Liver (tissue), 9 donors: ENCODE results near the gene TRO. TPM values are rescaled to one million over a fixed set of nuclear protein-coding genes. Genes with fewer than 3 reads are reported as not detected.

Source experiments
- DNase-seq: peaks from one replicate; pipeline ENCODE4 v3.0.0-alpha.2; 2017; ENCODE audit warnings: low spot score
- H3K27ac ChIP-seq, 2 donors: one replicate each; pipeline ENCODE4 v1.7.0; 2013; ENCODE audit warnings: inconsistent platforms in 2 of 2, low read length in 2 of 2, control low read depth in 1 of 2, low read depth in 1 of 2, mild to moderate bottlenecking in 1 of 2
- H3K27me3 ChIP-seq, 4 donors: one replicate each; pipeline versions ENCODE4 v1.6.1 to v1.7.0; 2013; ENCODE audit warnings: low read length in 3 of 4, inconsistent platforms in 1 of 4, mild to moderate bottlenecking in 1 of 4, moderate library complexity in 1 of 4; ENCODE audit not compliant: control insufficient read depth in 4 of 4, insufficient read depth in 4 of 4
- H3K36me3 ChIP-seq, 4 donors: one replicate each; pipeline versions ENCODE4 v1.6.1 to v1.7.0; 2013; ENCODE audit warnings: low read length in 3 of 4, mild to moderate bottlenecking in 3 of 4, low read depth in 1 of 4, moderate library complexity in 1 of 4; ENCODE audit not compliant: control insufficient read depth in 4 of 4, insufficient read depth in 3 of 4
- H3K4me1 ChIP-seq, 4 donors: one replicate each; pipeline versions ENCODE4 v1.6.1 to v1.7.0; 2013; ENCODE audit warnings: low read length in 3 of 4, mild to moderate bottlenecking in 3 of 4, moderate library complexity in 1 of 4; ENCODE audit not compliant: control insufficient read depth in 4 of 4, insufficient read depth in 4 of 4
- H3K4me3 ChIP-seq, 3 donors: one replicate each; pipeline versions ENCODE4 v1.6.1 to v1.7.0; 2013; ENCODE audit warnings: low read length in 3 of 3, control low read depth in 1 of 3, low read depth in 1 of 3, mild to moderate bottlenecking in 1 of 3
- H3K9ac ChIP-seq, 2 donors: one replicate each; pipeline ENCODE4 v1.7.0; 2013; ENCODE audit warnings: low read length in 2 of 2, mild to moderate bottlenecking in 2 of 2, moderate library complexity in 2 of 2, control low read depth in 1 of 2, low read depth in 1 of 2
- H3K9me3 ChIP-seq, 4 donors: one replicate each; pipeline versions ENCODE4 v1.6.1 to v1.7.0; 2013; ENCODE audit warnings: low read length in 3 of 4; ENCODE audit not compliant: control insufficient read depth in 4 of 4
- CTCF ChIP-seq: fragments of 150-350 bp; IDR thresholded peaks from 2 replicates; pipeline ENCODE4 v1.5.1; 2017; ENCODE audit warnings: improper control_type of control experiment, low read depth, low read length; ENCODE audit not compliant: missing input control
- EGR1 ChIP-seq, 2 donors: IDR thresholded peaks; 2 replicates each; pipeline ENCODE4 v1.6.1; 2016 to 2018; ENCODE audit warnings: antibody characterized with exemption in 2 of 2, low read depth in 2 of 2
- FOXA2 ChIP-seq: IDR thresholded peaks from 2 replicates; pipeline ENCODE4 v1.6.1; 2016; ENCODE audit warnings: antibody characterized with exemption
- GABPA ChIP-seq, 2 donors: IDR thresholded peaks in 1 of 2; conservative IDR thresholded peaks in 1 of 2; 2 replicates each; pipeline ENCODE4 v1.6.1; 2016; ENCODE audit warnings: antibody characterized with exemption in 2 of 2, mild to moderate bottlenecking in 1 of 2, moderate library complexity in 1 of 2
- HNF4A ChIP-seq, 2 donors: conservative IDR thresholded peaks; 2 replicates each; pipeline ENCODE4 v1.6.1; 2016; ENCODE audit warnings: antibody characterized with exemption in 2 of 2, mild to moderate bottlenecking in 2 of 2
- HNF4G ChIP-seq: IDR thresholded peaks from 2 replicates; pipeline ENCODE4 v1.6.1; 2016; ENCODE audit warnings: antibody characterized with exemption
- JUND ChIP-seq, 2 donors: IDR thresholded peaks; 2 replicates each; pipeline ENCODE4 v1.6.1; 2016; ENCODE audit warnings: antibody characterized with exemption in 2 of 2
- MAX ChIP-seq: IDR thresholded peaks from 2 replicates; pipeline ENCODE4 v1.6.1; 2016; ENCODE audit warnings: antibody characterized with exemption
- RAD21 ChIP-seq, 2 donors: IDR thresholded peaks; 2 replicates each; pipeline ENCODE4 v1.6.1; 2016; ENCODE audit warnings: antibody characterized with exemption in 2 of 2, mild to moderate bottlenecking in 2 of 2
- RXRA ChIP-seq, 2 donors: IDR thresholded peaks; 2 replicates each; pipeline ENCODE4 v1.6.1; 2017 to 2018; ENCODE audit warnings: antibody characterized with exemption in 2 of 2, mild to moderate bottlenecking in 1 of 2
- SP1 ChIP-seq: IDR thresholded peaks from 2 replicates; pipeline ENCODE4 v1.6.1; 2018; ENCODE audit warnings: antibody characterized with exemption, mild to moderate bottlenecking
- TAF1 ChIP-seq: conservative IDR thresholded peaks from 2 replicates; pipeline ENCODE4 v1.6.1; 2016; ENCODE audit warnings: antibody characterized with exemption, mild to moderate bottlenecking
- YY1 ChIP-seq: IDR thresholded peaks from 2 replicates; pipeline ENCODE4 v1.6.1; 2016; ENCODE audit warnings: antibody characterized with exemption, mild to moderate bottlenecking
- WGBS: extraction: QIAGEN DNeasy Blood & Tissue Kit; methylation state at CpG from one replicate; pipeline ENCODE4 v1.1.7; 2013; 5-methylcytosine and 5-hydroxymethylcytosine counted together
- polyA plus RNA-seq, 2 donors: library from polyadenylated mRNA; stranded (reverse) in 1 of 2; unstranded in 1 of 2; fragments of 200-250 nt in 1 of 2; fragments of >200 nt in 1 of 2; fragmentation: Nextera tagmentation in 1 of 2; extraction: Ambion mirVana in 1 of 2; gene quantifications; one replicate each; pipeline versions ENCODE4 v1.2.1 to v1.2.3, GENCODE V29; 2013 to 2015
- total RNA-seq, 2 donors: library from RNA; depleted of rRNA; stranded (reverse); fragments of >200 nt; gene quantifications; one replicate each; pipeline ENCODE4 v1.2.3, GENCODE V29; 2014
- TF ChIP-seq, protein P1 (sequence below): IDR thresholded peaks from 2 replicates; pipeline ENCODE4 v1.6.1; 2016; ENCODE audit warnings: antibody characterized with exemption
- TF ChIP-seq, protein P2 (sequence below): IDR thresholded peaks from 2 replicates; pipeline ENCODE4 v1.6.1; 2016; ENCODE audit warnings: antibody characterized with exemption, mild to moderate bottlenecking
- donor health status: healthy.
- donor health status: healthy.
- donor health status: healthy.
- donor health status: healthy.
- donor health status: healthy.

The TRO gene
- total and polyA plus RNA-seq, 4 donors = 0.35 to 5.3 (median 1.3) TPM

DNA sequence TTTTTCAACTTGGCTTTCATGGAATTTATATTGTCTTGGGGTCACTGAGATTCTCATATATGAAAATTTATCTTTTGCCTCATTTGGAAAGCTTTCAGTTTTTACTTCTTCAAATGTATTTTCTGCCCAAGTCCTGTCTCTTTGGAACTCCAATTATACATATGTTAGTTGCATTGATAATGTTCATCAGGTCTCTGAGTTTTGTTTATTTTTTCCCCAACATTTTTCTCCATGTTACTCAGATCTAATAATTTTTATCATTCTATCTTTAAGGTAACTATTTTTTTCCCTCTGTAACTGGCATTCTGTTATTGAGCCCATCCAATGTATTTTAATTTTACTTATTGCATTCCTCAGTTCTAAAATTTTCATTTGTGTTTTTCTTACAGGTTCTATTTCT, 10.7 kb upstream of the TRO start:
- no peak overlapping the region for H3K4me3 ChIP-seq
- TF ChIP-seq MAX = no peak
- TF ChIP-seq TAF1 = no peak
- TF ChIP-seq HNF4A (conservative IDR thresholded peaks at IDR 0.05) = no peak
- TF ChIP-seq SP1 = no peak
- no peak for TF ChIP-seq RXRA (IDR thresholded peaks at IDR 0.05)
- no peak for TF ChIP-seq YY1
- no peak for TF ChIP-seq GABPA (IDR thresholded peaks at IDR 0.05 in 1 of 2, conservative IDR thresholded peaks at IDR 0.05 in 1 of 2)
- no peak for TF ChIP-seq CTCF
- no peak for TF ChIP-seq RAD21 (IDR thresholded peaks at IDR 0.05)
- TF ChIP-seq, protein P1, sequence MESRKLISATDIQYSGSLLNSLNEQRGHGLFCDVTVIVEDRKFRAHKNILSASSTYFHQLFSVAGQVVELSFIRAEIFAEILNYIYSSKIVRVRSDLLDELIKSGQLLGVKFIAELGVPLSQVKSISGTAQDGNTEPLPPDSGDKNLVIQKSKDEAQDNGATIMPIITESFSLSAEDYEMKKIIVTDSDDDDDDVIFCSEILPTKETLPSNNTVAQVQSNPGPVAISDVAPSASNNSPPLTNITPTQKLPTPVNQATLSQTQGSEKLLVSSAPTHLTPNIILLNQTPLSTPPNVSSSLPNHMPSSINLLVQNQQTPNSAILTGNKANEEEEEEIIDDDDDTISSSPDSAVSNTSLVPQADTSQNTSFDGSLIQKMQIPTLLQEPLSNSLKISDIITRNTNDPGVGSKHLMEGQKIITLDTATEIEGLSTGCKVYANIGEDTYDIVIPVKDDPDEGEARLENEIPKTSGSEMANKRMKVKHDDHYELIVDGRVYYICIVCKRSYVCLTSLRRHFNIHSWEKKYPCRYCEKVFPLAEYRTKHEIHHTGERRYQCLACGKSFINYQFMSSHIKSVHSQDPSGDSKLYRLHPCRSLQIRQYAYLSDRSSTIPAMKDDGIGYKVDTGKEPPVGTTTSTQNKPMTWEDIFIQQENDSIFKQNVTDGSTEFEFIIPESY = no peak
- TF ChIP-seq JUND (IDR thresholded peaks at IDR 0.05) = no peak
- no peak for TF ChIP-seq FOXA2
- no peak for TF ChIP-seq EGR1 (IDR thresholded peaks at IDR 0.05; ENCODE audit: low read depth in 2 of 2)
- H3K36me3 ChIP-seq = no peaks in the 10 kb centered on the region
- H3K27ac ChIP-seq = no peak overlapping the region
- no peaks in the 10 kb centered on the region for H3K27me3 ChIP-seq
- peaks cover 0 to 6% (median 0%) of the 10 kb centered on the region in 4 donors for H3K9me3 ChIP-seq
- H3K4me1 ChIP-seq = no peaks in the 10 kb centered on the region
- no peak for DNase-seq
- H3K9ac ChIP-seq = no peak overlapping the region

DNA sequence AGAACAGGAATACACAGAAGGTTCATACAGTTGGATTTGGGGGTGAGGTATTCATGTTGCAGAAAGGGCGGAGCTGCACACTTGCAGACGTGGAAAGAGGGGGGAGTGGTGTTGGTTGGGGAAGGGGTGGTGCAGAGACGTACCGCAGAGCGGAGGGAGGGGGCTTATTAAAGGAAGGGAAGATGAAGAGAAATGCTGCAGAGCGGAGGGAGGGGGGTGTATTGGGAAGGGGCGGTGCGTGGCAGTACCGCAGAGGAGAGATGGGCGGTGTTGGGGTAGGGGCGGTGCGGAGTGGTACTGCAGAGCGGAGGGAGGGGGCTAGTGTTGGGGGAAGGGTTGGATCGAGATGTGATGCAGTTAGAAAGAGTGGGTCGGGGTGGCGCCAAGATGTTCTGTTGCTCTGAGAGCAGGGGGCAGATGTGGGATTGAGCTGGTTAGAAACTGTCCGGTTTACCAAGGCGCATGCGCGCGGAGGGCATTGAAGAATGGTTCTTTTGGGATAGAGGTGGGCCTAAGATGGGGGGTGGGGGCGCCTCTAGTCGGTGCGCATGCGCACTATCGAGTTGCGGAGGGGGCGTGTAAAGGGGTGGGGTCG, 900 bp downstream of the TRO start:
- no peak for TF ChIP-seq HNF4G
- Histone ChIP-seq H3K9ac (no peak overlapping the region), H3K27me3 (no peaks in the 10 kb centered on the region), H3K36me3 (no peaks in the 10 kb centered on the region), H3K4me1 (peaks cover 0 to 9% (median 2%) of the 10 kb centered on the region in 4 donors), H3K27ac (no peak overlapping the region), H3K4me3 (peak overlapping the region in 2 of 3 donors; percentile 45 to 49), H3K9me3 (no peaks in the 10 kb centered on the region)
- peak; percentile 46 for DNase-seq
- 3% methylated on average over 29 of the region's 29 CpGs for WGBS

DNA sequence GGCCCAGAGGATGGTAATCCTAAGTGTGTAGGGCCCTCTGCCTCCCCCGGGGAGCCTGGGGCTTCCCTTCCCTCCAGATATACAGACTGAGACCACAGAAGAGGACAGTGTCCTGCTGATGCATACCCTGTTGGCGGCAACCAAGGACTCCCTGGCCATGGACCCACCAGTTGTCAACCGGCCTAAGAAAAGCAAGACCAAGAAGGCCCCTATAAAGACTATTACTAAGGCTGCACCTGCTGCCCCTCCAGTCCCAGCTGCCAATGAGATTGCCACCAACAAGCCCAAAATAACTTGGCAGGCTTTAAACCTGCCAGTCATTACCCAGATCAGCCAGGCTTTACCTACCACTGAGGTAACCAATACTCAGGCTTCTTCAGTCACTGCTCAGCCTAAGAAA, 1.9 kb downstream of the TRO start:
- Histone ChIP-seq H3K27ac (no peak overlapping the region), H3K27me3 (no peaks in the 10 kb centered on the region), H3K36me3 (no peaks in the 10 kb centered on the region), H3K4me1 (peaks cover 0 to 9% (median 2%) of the 10 kb centered on the region in 4 donors), H3K9me3 (no peaks in the 10 kb centered on the region), H3K4me3 (no peak overlapping the region), H3K9ac (no peak overlapping the region)
- TF ChIP-seq, protein P2, sequence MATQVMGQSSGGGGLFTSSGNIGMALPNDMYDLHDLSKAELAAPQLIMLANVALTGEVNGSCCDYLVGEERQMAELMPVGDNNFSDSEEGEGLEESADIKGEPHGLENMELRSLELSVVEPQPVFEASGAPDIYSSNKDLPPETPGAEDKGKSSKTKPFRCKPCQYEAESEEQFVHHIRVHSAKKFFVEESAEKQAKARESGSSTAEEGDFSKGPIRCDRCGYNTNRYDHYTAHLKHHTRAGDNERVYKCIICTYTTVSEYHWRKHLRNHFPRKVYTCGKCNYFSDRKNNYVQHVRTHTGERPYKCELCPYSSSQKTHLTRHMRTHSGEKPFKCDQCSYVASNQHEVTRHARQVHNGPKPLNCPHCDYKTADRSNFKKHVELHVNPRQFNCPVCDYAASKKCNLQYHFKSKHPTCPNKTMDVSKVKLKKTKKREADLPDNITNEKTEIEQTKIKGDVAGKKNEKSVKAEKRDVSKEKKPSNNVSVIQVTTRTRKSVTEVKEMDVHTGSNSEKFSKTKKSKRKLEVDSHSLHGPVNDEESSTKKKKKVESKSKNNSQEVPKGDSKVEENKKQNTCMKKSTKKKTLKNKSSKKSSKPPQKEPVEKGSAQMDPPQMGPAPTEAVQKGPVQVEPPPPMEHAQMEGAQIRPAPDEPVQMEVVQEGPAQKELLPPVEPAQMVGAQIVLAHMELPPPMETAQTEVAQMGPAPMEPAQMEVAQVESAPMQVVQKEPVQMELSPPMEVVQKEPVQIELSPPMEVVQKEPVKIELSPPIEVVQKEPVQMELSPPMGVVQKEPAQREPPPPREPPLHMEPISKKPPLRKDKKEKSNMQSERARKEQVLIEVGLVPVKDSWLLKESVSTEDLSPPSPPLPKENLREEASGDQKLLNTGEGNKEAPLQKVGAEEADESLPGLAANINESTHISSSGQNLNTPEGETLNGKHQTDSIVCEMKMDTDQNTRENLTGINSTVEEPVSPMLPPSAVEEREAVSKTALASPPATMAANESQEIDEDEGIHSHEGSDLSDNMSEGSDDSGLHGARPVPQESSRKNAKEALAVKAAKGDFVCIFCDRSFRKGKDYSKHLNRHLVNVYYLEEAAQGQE = no peak
- no peak for TF ChIP-seq EGR1 (IDR thresholded peaks at IDR 0.05; ENCODE audit: low read depth in 2 of 2)
- 99% methylated on average over 3 of the region's 3 CpGs for WGBS
- no peak for DNase-seq
